PC-9 (cell line): ENCODE measurements around the gene ADAT1.

Experiments
- EZH2 ChIP-seq: fragments of 200-600 bp; sonication (generic); IDR thresholded peaks from 2 replicates; pipeline ENCODE4 v1.8.0; 2017; ENCODE audit warnings: antibody characterized with exemption, low read depth
- TF ChIP-seq, protein P1 (sequence below): fragments of 200-600 bp; sonication (generic); conservative IDR thresholded peaks from 2 replicates; pipeline ENCODE4 v1.6.1; 2017; ENCODE audit warnings: mixed run types, antibody characterized with exemption, mild to moderate bottlenecking, moderate library complexity

- TF ChIP-seq, protein P1, sequence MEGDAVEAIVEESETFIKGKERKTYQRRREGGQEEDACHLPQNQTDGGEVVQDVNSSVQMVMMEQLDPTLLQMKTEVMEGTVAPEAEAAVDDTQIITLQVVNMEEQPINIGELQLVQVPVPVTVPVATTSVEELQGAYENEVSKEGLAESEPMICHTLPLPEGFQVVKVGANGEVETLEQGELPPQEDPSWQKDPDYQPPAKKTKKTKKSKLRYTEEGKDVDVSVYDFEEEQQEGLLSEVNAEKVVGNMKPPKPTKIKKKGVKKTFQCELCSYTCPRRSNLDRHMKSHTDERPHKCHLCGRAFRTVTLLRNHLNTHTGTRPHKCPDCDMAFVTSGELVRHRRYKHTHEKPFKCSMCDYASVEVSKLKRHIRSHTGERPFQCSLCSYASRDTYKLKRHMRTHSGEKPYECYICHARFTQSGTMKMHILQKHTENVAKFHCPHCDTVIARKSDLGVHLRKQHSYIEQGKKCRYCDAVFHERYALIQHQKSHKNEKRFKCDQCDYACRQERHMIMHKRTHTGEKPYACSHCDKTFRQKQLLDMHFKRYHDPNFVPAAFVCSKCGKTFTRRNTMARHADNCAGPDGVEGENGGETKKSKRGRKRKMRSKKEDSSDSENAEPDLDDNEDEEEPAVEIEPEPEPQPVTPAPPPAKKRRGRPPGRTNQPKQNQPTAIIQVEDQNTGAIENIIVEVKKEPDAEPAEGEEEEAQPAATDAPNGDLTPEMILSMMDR = no peak
- no peak for TF ChIP-seq EZH2
Observed at GRCh38 chr16:75629132-75629531, 6.1 kb upstream of the ADAT1 start.
